Measurements from ENCODE around the gene SPON1. TPM values are rescaled to one million over a fixed set of nuclear protein-coding genes. Genes with fewer than 3 reads are reported as not detected.
A peak's percentile ranks its signal among the peaks of the same experiment; 100 is the strongest.
"Not testable (repeated sequence)": the region's sequence is repeated elsewhere in the genome, so short reads cannot be mapped to it uniquely, and the experiment has no call there.

Gene SPON1
- polyA plus RNA-seq, 1 donor = 71.8 TPM

DNA sequence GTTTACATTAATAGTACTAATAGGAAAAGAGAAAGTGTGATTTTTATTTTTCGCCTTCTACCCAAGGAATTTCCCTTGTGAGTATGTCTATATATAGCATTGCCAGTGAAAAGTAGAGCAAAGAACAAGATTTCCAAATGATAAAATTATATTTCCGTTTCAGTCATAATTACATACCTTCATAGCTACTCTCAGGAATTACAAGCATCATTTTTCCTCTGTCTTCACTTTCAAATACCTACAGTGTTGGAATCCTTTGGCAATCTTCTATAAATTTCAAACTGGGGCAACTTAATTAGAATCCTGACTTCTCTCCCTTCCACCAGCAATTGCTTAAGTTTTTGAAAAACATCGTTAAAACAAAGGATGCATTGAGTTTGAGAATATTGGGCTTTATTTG, 35.5 kb upstream of the SPON1 start:
- Histone ChIP-seq H3K4me1 (ENCODE audit: control insufficient read depth, insufficient read depth, low read length) (no peaks in the 10 kb centered on the region), H3K4me3 (ENCODE audit: low read length) (no peak overlapping the region), H3K27ac (ENCODE audit: low read length) (no peak overlapping the region), H3K27me3 (ENCODE audit: control insufficient read depth, insufficient read depth, low read length) (no peaks in the 10 kb centered on the region), H3K36me3 (ENCODE audit: control insufficient read depth, insufficient read depth, low read length) (no peaks in the 10 kb centered on the region), H3K9me3 (ENCODE audit: control insufficient read depth, low read depth, low read length) (no peaks in the 10 kb centered on the region)
- no peak for DNase-seq
- WGBS (ENCODE audit: insufficient coverage, low lambda C conversion rate) = 100% methylated on average over 1 of the region's 3 CpGs

DNA sequence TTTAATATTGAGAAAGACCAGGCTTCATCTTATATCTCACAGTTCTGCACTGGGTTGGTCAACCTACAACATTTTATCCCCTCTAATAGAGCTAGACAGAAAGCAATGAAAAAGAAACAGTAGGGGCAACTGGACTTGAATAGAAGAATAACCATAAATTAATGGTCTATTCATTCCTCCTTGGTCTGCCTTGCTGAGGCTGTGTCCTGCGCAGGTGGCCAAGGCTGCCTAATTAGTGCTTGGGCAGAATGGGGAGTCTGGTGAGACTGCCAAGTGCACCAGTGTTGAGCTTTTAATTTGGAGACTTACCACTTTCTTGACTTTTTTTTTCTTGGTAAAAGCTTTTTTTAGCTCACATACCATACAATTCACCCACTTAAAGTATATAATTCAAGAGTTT, 35.0 kb upstream of the SPON1 start:
- no peak for DNase-seq
- H3K4me3 ChIP-seq (ENCODE audit: low read length) = no peak overlapping the region
- H3K36me3 ChIP-seq (ENCODE audit: control insufficient read depth, insufficient read depth, low read length) = no peaks in the 10 kb centered on the region
- no peaks in the 10 kb centered on the region for H3K27me3 ChIP-seq (ENCODE audit: control insufficient read depth, insufficient read depth, low read length)
- H3K27ac ChIP-seq (ENCODE audit: low read length) = no peak overlapping the region
- WGBS (ENCODE audit: insufficient coverage, low lambda C conversion rate) = no CpG with 5 or more reads among the region's 1 CpG
- H3K9me3 ChIP-seq (ENCODE audit: control insufficient read depth, low read depth, low read length) = no peaks in the 10 kb centered on the region
- no peaks in the 10 kb centered on the region for H3K4me1 ChIP-seq (ENCODE audit: control insufficient read depth, insufficient read depth, low read length)

- Histone ChIP-seq H3K36me3 (ENCODE audit: control insufficient read depth, insufficient read depth, low read length) (no peaks in the 10 kb centered on the region), H3K27me3 (ENCODE audit: control insufficient read depth, insufficient read depth, low read length) (no peaks in the 10 kb centered on the region), H3K4me1 (ENCODE audit: control insufficient read depth, insufficient read depth, low read length) (no peaks in the 10 kb centered on the region), H3K27ac (ENCODE audit: low read length) (no peak overlapping the region), H3K4me3 (ENCODE audit: low read length) (no peak overlapping the region), H3K9me3 (ENCODE audit: control insufficient read depth, low read depth, low read length) (no peaks in the 10 kb centered on the region)
- peak in 1 of 2 donors; percentile 46 for DNase-seq
- WGBS (ENCODE audit: insufficient coverage, low lambda C conversion rate) = 43% methylated on average over 1 of the region's 4 CpGs
Observed at GRCh38 chr11:13928566-13929251, 33.8 kb upstream of the SPON1 start.

GRCh38 chr11:13929395-13929891, 33.1 kb upstream of the SPON1 start:
- no peak for DNase-seq
- no peak overlapping the region for H3K4me3 ChIP-seq (ENCODE audit: low read length)
- no peaks in the 10 kb centered on the region for H3K27me3 ChIP-seq (ENCODE audit: control insufficient read depth, insufficient read depth, low read length)
- H3K9me3 ChIP-seq (ENCODE audit: control insufficient read depth, low read depth, low read length) = no peaks in the 10 kb centered on the region
- no CpG with 5 or more reads among the region's 3 CpGs for WGBS (ENCODE audit: insufficient coverage, low lambda C conversion rate)
- no peaks in the 10 kb centered on the region for H3K36me3 ChIP-seq (ENCODE audit: control insufficient read depth, insufficient read depth, low read length)
- no peak overlapping the region for H3K27ac ChIP-seq (ENCODE audit: low read length)
- H3K4me1 ChIP-seq (ENCODE audit: control insufficient read depth, insufficient read depth, low read length) = no peaks in the 10 kb centered on the region

DNA sequence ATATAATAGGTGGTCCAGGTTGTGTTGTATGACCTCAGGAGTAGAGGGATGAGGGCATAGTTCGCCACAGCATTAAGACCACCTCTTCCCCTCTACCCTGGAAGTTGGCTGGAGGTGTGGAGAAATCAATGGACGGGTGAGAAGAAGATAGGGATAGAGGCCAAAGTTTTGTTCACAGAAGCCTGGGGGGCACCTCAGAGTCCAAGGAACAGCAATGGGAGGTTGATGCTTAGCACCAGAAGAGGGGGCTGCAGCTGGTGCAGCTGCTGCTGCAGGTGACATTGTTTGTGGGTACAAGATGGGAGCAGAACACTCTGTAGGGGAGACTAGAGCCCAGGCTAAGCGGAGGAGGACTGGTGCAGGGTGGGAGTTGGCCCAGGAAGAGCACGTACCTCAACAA, 31.2 kb upstream of the SPON1 start:
- Histone ChIP-seq H3K27ac (ENCODE audit: low read length) (no peak overlapping the region), H3K9me3 (ENCODE audit: control insufficient read depth, low read depth, low read length) (no peaks in the 10 kb centered on the region), H3K36me3 (ENCODE audit: control insufficient read depth, insufficient read depth, low read length) (no peaks in the 10 kb centered on the region), H3K4me3 (ENCODE audit: low read length) (no peak overlapping the region), H3K27me3 (ENCODE audit: control insufficient read depth, insufficient read depth, low read length) (no peaks in the 10 kb centered on the region), H3K4me1 (ENCODE audit: control insufficient read depth, insufficient read depth, low read length) (no peaks in the 10 kb centered on the region)
- DNase-seq = no peak
- 80% methylated on average over 1 of the region's 4 CpGs for WGBS (ENCODE audit: insufficient coverage, low lambda C conversion rate)

GRCh38 chr11:13937154-13937553, 25.4 kb upstream of the SPON1 start:
- not testable (repeated sequence) for H3K4me3 ChIP-seq (ENCODE audit: low read length); H3K4me1 ChIP-seq (ENCODE audit: control insufficient read depth, insufficient read depth, low read length); H3K27ac ChIP-seq (ENCODE audit: low read length); H3K36me3 ChIP-seq (ENCODE audit: control insufficient read depth, insufficient read depth, low read length); DNase-seq; H3K27me3 ChIP-seq (ENCODE audit: control insufficient read depth, insufficient read depth, low read length); H3K9me3 ChIP-seq (ENCODE audit: control insufficient read depth, low read depth, low read length)
- no CpG with 5 or more reads among the region's 4 CpGs for WGBS (ENCODE audit: insufficient coverage, low lambda C conversion rate)

DNA sequence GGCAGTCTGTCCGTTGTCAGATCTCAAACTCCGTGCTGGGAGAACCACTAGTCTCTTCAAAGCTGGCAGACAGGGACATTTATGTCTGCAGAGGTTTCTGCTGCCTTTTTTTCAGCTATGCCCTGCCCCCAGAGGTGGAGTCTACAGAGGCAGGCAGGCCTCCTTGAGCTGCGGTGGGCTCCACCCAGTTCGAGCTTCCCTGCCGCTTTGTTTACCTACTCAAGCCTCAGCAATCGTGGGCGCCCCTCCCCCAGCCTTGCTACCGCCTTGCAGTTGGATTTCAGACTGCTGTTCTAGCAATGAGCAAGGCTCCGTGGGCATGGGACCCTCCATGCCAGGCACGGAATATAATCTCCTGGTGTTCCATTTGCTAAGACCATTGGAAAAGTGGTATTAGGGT, 23.7 kb upstream of the SPON1 start:
- H3K27ac ChIP-seq (ENCODE audit: low read length); H3K4me3 ChIP-seq (ENCODE audit: low read length); DNase-seq; H3K27me3 ChIP-seq (ENCODE audit: control insufficient read depth, insufficient read depth, low read length); H3K9me3 ChIP-seq (ENCODE audit: control insufficient read depth, low read depth, low read length); H3K36me3 ChIP-seq (ENCODE audit: control insufficient read depth, insufficient read depth, low read length); H3K4me1 ChIP-seq (ENCODE audit: control insufficient read depth, insufficient read depth, low read length): not testable (repeated sequence)
- WGBS (ENCODE audit: insufficient coverage, low lambda C conversion rate) = no CpG with 5 or more reads among the region's 10 CpGs

DNA sequence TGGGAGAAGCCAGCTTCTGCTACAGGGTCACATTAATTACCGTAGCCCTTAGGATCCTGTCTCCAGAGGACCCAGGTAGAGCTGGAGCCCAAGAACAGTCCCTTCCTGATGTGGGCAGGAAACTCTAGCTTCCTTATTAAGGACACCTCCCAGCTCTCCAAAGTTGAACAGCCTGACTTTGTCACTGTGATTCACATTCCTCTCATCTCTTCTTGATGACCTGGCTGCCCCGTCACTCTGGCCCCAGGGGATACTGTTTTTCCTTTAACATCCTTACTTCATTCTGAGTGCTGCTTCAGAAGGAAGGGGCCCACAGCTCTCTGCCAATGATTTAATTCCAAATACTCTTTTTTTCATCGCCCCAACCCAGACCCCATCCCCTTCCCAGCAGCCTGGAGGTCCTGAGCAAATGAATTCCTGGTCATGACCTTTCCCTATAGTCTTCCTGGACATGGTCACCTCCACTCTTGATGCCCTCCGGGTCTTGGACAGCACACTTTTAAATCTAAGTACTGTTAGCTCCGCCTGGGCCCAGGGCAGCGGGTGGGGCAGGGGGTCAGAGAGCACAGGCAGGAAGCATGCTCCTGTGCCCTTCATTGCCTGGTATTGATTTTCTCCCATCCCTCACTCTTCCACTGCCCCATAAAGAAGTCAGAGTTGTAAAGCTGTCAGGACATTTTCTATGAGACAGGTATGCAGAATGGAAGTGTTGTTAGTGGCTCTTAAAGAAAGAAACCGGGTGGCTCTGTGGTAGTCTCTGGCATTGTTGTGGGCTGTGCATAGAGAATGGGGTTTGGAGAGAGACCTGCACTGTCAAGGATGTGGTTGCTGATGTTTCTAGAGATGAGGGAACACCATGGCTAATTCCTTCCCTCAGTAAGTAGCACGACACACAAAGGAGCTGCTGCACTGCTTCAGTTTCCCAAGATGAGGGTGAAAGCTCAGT, 22.3 kb upstream of the SPON1 start:
- no peak for DNase-seq
- Histone ChIP-seq H3K4me3 (ENCODE audit: low read length) (no peak overlapping the region), H3K9me3 (ENCODE audit: control insufficient read depth, low read depth, low read length) (no peaks in the 10 kb centered on the region), H3K27me3 (ENCODE audit: control insufficient read depth, insufficient read depth, low read length) (no peaks in the 10 kb centered on the region), H3K36me3 (ENCODE audit: control insufficient read depth, insufficient read depth, low read length) (no peaks in the 10 kb centered on the region), H3K4me1 (ENCODE audit: control insufficient read depth, insufficient read depth, low read length) (no peaks in the 10 kb centered on the region), H3K27ac (ENCODE audit: low read length) (no peak overlapping the region)
- WGBS (ENCODE audit: insufficient coverage, low lambda C conversion rate) = 40% methylated on average over 1 of the region's 8 CpGs

DNA sequence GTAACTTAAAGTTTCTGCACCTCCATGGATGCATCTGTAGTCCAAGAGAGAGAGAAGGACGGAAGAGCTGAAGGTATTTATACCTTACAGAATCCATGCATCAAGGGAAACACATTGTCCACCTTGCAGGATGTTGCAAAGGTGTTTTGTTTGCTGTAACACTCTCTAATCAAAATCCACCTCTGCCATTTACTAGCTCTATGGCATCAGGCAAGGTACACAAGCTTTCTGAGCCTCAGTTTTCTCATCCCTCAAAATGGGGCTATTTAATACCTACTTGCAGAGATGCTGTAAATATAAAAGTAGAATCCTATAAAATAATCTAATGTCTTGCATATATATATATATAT, 21.6 kb upstream of the SPON1 start:
- WGBS (ENCODE audit: insufficient coverage, low lambda C conversion rate) = no CpG with 5 or more reads among the region's 1 CpG
- no peaks in the 10 kb centered on the region for H3K9me3 ChIP-seq (ENCODE audit: control insufficient read depth, low read depth, low read length)

GRCh38 chr11:13941775-13942174, 20.7 kb upstream of the SPON1 start:
- H3K27me3 ChIP-seq (ENCODE audit: control insufficient read depth, insufficient read depth, low read length) = no peaks in the 10 kb centered on the region
- WGBS (ENCODE audit: insufficient coverage, low lambda C conversion rate) = no CpG with 5 or more reads among the region's 1 CpG
- H3K36me3 ChIP-seq (ENCODE audit: control insufficient read depth, insufficient read depth, low read length) = no peaks in the 10 kb centered on the region

More for the DNA sequence above, 21.6 kb upstream of the SPON1 start:
- Histone ChIP-seq H3K27me3 (ENCODE audit: control insufficient read depth, insufficient read depth, low read length) (no peaks in the 10 kb centered on the region), H3K4me1 (ENCODE audit: control insufficient read depth, insufficient read depth, low read length) (no peaks in the 10 kb centered on the region), H3K36me3 (ENCODE audit: control insufficient read depth, insufficient read depth, low read length) (no peaks in the 10 kb centered on the region), H3K27ac (ENCODE audit: low read length) (no peak overlapping the region), H3K4me3 (ENCODE audit: low read length) (no peak overlapping the region)
- no peak for DNase-seq

More at GRCh38 chr11:13941775-13942174, 20.7 kb upstream of the SPON1 start:
- Histone ChIP-seq H3K9me3 (ENCODE audit: control insufficient read depth, low read depth, low read length) (no peaks in the 10 kb centered on the region), H3K4me3 (ENCODE audit: low read length) (no peak overlapping the region), H3K4me1 (ENCODE audit: control insufficient read depth, insufficient read depth, low read length) (no peaks in the 10 kb centered on the region), H3K27ac (ENCODE audit: low read length) (no peak overlapping the region)
- DNase-seq = no peak
